ENCODE measurements around the gene GOLGA6L7. TPM values are rescaled to one million over a fixed set of nuclear protein-coding genes. Genes with fewer than 3 reads are reported as not detected.
"Not testable (repeated sequence)": the region's sequence is repeated elsewhere in the genome, so short reads cannot be mapped to it uniquely, and the experiment has no call there.

The GOLGA6L7 gene
- total RNA-seq, result not detected in 2 replicates

GRCh38 chr15:28848521-28848920 lies at the start of gene GOLGA6L7:
TSS of gene GOLGA6L7 (minus strand) at chr15:28848644. CDS start at chr15:28848549, 95 bp downstream.
- DNase-seq (ENCODE audit: low read depth, low spot score), result not testable (repeated sequence)

- no peak for DNase-seq (ENCODE audit: low read depth, low spot score)
These were observed 49.6 kb upstream of the GOLGA6L7 start for GRCh38 chr15:28897861-28898585.

DNA sequence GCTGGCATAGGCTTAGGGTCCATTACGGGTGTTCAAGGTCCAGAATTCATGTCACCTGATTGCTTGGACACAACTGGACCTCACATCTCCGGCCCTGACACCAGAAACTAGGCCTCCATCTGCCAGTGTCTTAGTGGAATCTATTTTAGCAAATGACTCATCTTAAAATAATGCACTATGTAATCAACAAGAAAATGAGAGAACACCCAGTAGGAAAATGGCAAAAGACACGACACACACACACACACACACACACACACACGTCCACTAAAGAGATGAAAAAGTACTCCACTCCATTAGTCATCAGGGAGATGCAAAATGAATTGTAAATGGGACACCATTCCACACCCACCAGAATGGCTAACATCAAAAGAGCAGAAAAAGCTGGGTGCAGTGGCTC lies 48.5 kb upstream of the GOLGA6L7 start:
- DNase-seq (ENCODE audit: low read depth, low spot score), result peak; percentile 29

DNA sequence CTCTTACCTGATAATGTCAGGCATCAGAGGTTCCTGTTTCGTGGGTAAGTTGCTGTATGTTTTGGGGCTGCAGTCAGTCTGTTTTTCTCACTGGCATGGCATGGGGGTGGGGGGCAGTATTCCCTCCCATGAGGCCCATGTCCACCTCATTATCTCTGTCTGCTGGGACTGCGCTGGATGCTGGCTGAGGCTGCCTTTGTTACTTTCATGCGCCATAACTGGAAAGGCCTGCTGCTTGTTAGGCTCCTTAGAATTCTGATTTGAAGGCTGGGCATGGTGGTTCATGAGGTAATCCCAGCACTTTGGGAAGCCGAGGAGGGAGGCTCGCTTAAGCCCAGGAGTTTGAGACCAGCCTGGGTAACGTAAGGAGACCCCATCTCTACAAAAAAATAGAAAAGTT lies 47.1 kb upstream of the GOLGA6L7 start:
- DNase-seq (ENCODE audit: low read depth, low spot score), result no peak

- DNase-seq (ENCODE audit: low read depth, low spot score), result no peak
These were observed 46.7 kb upstream of the GOLGA6L7 start for GRCh38 chr15:28895146-28895545.

DNA sequence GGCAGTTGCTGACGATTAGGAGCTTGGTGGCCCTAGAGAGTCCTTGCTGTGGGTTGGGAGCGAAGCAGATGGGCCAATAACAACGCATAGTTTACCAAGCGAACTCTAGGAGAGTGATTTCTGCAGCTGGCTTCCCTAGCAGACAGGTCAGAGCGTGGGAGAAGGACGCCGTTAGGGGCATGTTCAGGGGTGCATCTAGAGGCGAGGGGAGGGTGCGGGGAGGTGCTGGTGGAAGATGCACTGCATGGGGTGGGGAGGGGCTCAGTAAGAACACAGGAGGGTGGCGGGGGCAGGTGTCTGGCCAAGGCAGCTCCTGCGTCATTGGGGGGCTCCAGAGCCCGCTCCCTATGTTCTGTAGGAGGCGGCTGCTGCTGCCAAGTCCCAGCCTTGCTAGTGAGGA lies 46.2 kb upstream of the GOLGA6L7 start:
- DNase-seq (ENCODE audit: low read depth, low spot score), result no peak

DNA sequence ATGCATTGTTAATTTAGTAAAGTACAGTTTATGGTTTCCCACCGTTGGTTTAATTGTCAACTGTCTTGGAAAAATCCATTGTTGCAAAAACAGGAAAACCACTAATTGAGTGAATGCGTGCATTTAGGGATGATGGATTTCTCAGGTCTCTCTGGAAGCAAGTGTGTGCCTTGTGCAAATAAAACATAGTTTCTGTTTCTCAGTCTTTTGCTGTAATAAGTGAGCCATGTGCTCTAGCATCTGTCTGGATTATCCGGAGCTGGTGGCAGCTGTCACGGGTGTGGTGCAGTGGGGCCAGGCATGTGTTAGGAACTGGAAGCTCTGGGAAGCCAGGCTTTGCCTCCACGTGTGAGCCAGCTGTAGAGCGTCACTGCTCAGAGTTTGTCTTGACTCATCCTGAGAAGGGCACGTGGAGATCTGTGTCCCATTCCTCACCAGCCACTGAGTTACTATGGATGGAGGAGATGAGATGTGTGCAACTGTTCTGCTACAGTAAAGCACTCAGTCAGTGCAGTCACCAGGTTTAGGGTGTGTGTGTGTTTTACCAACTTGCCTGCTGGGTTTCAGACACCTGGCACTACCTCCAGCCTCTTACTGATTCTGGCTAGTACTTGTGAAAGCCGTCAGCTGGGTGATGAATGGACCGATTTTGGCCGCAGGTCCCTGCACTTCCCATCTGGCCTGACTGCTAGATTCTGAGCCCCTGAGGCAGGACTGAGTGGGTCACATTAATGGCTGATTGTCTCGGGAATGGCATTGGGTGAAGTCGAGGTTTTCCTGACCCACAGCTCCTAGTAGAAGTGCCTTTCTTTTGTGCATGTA lies 44.6 kb upstream of the GOLGA6L7 start:
- no peak for DNase-seq (ENCODE audit: low read depth, low spot score)

- DNase-seq (ENCODE audit: low read depth, low spot score), result no peak
These were observed 43.1 kb upstream of the GOLGA6L7 start for GRCh38 chr15:28891588-28891987.

- DNase-seq (ENCODE audit: low read depth, low spot score), result no peak
These were observed 42.5 kb upstream of the GOLGA6L7 start for GRCh38 chr15:28890711-28891495.

GRCh38 chr15:28890291-28890690 lies 41.8 kb upstream of the GOLGA6L7 start:
- DNase-seq (ENCODE audit: low read depth, low spot score), result not testable (repeated sequence)

GRCh38 chr15:28889871-28890270 lies 41.4 kb upstream of the GOLGA6L7 start:
- not testable (repeated sequence) for DNase-seq (ENCODE audit: low read depth, low spot score)

GRCh38 chr15:28889346-28889745 lies 40.9 kb upstream of the GOLGA6L7 start:
- no peak for DNase-seq (ENCODE audit: low read depth, low spot score)

DNA sequence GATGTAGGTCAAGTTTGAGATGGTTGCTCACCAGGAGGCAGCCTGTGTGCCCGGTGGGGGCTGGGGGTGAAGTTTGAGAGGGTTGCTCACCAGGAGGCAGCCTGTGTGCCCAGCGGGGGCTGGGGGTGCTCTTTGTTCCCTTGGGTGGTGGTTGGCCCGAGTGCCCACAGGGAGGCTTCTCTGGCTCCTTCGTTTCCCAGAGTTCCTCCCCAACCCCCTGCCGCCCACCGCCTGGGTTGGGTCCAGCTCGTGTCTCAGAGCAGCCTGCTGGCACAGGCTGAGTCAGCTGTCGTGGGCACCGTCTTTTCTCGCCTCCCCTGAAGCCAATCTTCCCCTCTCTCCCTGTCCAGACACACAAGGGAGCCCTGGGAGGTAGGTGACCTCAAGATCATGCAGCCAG lies 40.5 kb upstream of the GOLGA6L7 start:
- DNase-seq (ENCODE audit: low read depth, low spot score), result no peak

GRCh38 chr15:28888302-28888894 lies 40.0 kb upstream of the GOLGA6L7 start:
- no peak for DNase-seq (ENCODE audit: low read depth, low spot score)

- DNase-seq (ENCODE audit: low read depth, low spot score), result no peak
These were observed 39.1 kb upstream of the GOLGA6L7 start for GRCh38 chr15:28887339-28888174.

DNA sequence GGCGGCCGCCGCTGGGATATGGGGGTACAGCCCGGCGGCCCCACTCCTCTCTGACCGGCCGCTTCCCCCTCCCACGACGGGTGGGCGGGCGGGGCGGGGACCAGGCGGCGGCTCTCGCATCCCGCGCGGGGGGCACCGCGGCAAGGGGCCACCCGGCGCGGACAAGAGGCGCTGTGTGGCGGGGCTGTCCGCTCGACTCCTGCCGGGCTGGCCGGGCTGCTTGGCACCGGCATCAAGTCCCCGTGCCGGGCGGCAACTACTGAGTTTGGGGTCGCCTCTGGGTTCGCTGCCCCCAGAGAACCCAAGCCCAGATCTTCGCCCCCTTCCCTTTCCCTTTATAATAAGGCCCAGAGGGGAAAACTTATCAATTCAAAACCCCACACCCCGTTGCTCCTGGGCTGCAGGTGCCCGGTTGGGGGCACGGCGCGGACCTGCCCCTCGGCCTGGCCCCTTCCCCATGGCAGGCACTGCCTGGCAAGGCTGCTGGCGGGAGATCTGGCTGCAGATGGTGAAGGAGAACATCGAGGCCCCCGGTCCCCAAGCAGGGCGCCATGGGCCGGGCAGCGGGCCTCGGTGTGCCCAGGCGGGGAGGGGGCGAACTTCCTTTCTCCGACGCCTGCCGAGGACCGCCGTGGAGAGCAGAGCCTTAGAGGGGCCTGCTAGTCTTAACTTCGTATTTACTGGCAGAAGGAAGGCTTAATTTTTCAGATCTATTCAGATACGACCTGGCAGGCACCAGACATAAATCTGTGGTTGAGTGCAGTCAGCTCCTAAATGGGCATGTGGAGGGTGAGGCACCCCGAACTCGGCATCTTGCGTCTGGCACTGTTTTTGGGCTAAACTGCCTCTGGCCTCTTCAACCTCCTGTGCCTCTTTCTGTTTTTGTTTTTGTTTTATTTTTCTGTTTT lies 38.2 kb upstream of the GOLGA6L7 start:
- DNase-seq (ENCODE audit: low read depth, low spot score), result no peak

DNA sequence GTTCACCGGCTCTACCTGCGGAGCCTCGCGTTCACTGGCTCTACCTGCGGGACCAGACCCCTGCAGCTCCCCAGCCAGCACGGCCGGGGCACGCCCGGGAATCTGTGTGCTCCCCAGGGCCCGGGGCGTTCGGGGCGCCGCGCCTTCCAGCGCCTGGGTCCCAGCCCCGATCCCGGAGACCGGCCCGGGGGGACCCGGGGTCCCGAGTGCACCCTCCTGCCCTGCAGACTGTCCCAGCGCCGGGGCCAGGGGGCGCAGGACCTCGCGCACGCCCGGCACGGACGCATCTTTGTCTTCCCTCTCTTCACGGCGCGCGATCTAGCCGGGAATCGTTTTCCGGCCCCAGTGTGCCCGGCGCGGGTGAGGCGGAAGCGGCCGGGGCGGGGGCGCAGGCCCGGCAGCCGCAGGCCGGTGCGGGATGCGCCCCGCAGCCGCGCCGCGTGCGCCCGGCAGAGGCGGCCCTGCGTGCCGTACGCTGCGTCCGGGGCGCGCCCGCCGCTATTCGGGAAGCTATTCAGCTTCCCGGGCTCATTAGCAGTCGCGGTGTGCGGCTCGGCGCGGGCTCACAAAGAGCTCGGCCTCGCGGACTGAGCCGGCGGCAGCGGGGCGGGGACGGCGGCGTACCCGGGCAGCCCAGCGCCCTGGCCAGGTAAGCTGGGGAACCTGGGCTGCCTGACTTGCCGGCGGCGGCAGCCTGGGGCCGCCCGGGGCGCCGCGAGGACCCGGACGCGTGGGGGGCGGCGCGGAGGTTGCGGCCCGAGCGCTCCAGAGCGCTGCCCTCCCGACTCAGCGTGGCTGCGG lies 37.4 kb upstream of the GOLGA6L7 start, which contains the start of gene APBA2:
APBA2 (plus strand) TSS at position 345 of the 801 bp plus-strand sequence. CDS start 167,911 bp downstream, outside the sequence.
- no peak for DNase-seq (ENCODE audit: low read depth, low spot score)

- no peak for DNase-seq (ENCODE audit: low read depth, low spot score)
These were observed 36.7 kb upstream of the GOLGA6L7 start for GRCh38 chr15:28885128-28885629.
